NCI-H2227 treated with DMSO at 0.1 percent for 48 hours (cell line): ENCODE results near the gene LRMDA.
"Not testable (repeated sequence)": the region's sequence is repeated elsewhere in the genome, so short reads cannot be mapped to it uniquely, and the experiment has no call there.

Source experiments
- DNase-seq: peaks from one replicate; lab custom pipeline; 2025; lab: John Stamatoyannopoulos, UW

The LRMDA gene

DNA sequence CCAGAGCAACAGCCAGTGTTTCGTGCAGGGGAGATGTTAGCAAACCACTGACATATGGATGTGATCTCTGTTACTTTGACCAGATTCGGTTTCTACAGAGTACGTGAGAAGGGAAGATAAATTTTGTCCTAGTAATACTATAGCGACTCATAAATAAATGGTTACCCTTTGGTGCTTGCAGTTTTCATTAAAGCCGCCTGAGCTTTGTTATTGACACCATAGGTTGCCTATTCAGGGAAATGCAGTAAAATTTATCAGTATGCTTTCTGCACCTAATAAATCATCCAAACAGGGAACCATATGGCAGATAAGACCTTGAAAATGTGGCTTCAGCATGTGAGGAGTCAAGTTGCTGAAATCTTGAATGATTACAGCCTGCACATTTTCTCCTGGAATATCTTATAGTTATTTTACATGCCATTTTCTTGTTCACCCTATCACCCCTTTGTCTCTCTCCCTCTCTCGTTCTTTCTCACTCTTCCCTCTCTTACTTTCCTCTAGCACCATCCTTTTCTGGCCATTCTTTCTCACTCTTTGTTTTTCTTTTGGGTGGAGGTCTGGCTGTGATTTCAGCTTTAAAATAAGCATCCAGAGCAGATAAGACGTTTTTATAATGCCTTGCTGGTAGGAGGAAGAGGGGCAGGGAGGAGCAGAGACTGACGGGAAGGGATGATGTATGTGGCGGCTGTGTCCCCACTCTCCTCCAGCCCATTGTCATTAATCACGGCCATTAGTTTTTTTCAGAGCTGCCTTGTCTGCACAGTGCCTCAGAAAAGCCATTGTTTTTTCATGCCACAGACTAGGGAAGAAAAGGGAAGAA lies 182.5 kb downstream of the LRMDA start:
- DNase-seq, result peak; percentile 6

- DNase-seq, result no peak
Observed at GRCh38 chr10:75616076-75616475, 184.7 kb downstream of the LRMDA start.

- DNase-seq, result no peak
Observed at GRCh38 chr10:75616874-75617478, 185.6 kb downstream of the LRMDA start.

DNA sequence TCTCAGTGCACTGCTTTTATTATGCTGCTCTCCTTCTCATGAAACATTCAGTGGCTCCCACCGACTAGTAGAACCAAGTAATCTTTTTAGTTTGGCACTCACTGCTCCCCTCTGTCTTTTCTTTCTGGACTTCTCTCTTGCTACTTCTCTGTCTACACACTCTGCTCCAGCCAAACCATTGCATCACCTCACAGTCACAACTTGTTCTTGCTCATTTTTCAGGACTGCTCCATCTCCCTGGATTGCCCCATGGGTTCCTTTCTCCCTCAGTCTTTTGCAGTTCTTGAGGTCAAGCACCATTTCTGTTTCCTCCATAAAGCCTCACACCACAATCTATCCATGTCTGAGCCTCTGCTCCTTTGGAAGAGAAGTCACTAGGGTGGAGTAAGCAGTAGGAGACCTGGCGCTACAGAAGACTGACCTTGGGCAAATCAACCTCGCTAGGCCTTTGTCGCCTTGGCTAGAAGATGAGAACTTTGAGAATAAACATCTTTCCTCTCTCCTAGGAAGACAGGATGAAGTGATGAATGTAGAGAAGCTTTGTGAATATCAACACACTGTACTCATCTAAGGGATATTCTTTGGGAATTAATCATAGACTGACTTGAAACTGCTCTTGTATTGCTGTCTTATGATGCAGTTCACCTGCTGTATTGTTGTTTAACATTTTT lies 186.2 kb downstream of the LRMDA start:
- no peak for DNase-seq

GRCh38 chr10:75619635-75620034 lies 188.2 kb downstream of the LRMDA start:
- DNase-seq, result no peak

DNA sequence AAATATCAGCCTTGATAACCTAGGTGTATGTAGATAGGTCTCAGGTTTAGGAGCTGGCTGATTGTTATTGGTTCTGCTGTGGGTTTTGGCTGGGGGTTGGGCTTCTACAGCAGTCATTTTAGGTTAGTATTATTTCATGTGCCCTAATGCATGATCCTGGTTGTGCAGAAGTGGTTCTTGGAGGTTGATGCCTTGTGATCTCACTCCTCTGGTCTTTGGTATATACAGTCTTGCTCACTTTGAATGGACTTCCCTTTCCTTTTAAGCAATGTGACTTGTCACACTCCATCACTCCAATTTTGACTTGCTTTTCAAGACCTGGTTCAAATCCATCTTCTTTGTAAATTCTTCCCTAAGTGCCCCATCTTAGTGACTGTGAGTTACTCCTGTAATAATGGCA lies 188.9 kb downstream of the LRMDA start:
- no peak for DNase-seq

- DNase-seq, result not testable (repeated sequence)
Observed at GRCh38 chr10:75621003-75621402, 189.6 kb downstream of the LRMDA start.

DNA sequence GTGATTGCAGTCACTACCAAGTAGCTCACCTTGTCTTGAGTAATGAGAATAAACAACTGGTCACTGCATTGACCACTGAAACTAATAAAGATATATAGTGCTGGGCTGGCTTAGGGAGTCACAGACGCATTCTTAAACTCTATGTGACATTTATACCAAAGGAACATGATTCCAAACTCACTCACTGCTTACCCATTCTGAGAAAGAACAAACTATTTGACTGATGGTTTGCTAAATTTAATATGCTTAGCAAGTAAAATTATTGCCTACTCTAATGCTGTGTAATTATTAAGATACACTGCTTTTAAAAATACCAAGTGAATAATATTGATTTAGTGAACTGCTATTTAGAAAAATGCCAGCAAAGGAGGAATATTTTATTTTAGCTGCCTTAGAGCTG lies 191.1 kb downstream of the LRMDA start:
- DNase-seq, result no peak

DNA sequence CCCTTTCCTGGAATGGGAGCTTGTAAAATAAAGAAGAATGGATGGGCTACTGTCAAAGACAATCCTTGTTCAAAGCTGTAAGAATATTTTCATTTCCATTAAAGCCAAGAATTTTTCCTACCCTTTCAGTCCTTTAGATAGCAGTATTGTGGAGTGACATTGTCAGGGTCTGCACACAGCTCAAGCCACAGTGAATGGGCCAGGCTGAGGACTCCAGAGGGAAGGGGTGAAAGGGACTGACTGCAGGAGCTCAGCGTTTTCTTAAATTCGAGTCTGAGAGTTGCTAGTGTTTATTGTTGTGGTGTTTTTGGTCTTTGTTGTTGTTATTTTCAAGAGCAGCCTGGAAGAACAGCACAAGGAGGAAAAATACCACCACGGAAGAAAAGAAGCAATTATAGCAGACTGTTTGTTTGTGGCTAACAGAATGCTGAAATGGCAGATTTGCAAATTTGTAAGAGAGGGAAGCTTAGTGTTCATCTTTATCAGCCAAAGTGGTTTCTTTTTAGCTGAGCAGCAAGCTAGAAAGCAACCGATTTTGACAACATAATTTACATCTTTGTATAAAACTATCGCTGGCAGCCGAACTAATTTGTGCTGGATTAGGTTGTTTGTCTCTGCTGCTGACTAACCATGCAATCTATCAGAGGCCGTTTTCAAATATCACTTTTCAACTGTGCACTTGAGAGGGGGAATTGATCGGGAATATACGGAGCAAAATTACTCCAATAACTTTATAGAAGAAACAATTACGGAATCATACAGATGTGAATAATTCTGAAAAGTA lies 192.1 kb downstream of the LRMDA start:
- no peak for DNase-seq

- DNase-seq, result no peak
Observed at GRCh38 chr10:75624638-75625037, 193.2 kb downstream of the LRMDA start.

DNA sequence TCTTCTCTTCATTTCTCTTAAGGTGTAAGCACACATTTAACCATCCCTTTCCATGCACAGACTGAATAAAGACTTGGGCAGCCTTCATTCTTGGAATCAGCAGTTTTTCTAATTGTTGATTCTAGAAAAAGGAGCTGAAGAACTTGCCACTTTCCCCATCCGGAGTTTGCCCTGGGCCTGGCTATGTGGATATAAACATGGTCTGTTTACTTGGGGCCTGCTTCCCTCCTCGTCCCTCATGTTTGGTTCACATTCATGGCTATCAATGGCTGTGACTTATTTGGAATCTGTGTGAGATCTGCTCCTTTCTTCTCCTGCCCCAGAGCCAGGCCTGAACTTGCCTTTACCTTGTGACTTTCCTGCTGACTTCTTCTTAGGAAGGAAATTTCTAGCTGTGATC lies 199.3 kb downstream of the LRMDA start:
- DNase-seq, result no peak

DNA sequence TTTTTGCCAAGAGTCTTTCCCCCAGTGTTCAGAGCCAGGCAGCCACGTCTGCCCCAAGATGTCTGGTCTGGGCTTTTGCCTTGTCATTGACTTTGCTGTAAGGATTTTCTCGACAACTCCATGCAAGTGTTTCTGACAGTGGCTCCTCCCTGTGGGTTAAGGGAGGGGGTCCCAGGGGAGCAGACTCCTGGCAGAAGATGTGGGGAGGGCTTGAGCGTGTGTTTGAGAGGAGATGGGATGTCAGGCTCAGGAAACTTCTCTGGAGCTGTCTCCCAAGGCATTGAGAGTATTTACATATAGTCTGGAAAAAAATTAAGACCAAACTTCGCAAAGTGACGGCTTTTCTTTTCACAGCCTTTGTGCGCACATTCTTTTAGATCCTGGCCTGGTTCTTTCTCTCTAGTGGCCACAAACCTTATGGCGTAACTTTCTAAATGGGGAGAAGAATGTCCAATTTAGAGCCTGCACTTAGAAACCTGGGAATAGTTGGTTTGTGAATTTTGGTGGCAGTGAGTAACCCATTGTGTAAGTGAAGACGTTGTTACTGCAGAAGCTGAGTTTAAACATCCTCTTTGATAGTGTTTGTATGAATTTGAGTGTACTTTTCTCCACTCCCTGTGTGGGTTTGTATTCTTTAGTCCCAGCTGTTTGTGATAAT lies 201.5 kb downstream of the LRMDA start:
- DNase-seq, result no peak

- no peak for DNase-seq
Observed at GRCh38 chr10:75633568-75633967, 202.1 kb downstream of the LRMDA start.

DNA sequence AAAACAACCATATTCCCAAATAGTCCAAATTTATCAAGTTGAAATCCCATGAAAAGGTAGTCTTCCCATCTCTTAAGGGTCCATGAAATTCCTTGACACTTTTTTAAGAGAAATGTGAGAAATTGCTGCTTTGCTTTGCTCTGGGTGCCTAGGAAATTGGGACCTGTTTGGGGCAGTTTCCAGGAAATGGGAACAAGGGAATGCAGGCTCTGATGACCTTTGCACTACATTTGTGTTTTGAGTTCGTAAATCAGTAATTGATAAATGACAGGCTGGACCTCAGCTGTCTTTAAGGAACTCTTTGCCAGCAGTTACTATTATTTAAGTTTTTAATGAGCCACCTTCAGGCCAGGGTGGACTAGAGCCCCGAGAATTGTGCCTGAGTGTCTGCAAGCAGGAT lies 203.5 kb downstream of the LRMDA start:
- no peak for DNase-seq

DNA sequence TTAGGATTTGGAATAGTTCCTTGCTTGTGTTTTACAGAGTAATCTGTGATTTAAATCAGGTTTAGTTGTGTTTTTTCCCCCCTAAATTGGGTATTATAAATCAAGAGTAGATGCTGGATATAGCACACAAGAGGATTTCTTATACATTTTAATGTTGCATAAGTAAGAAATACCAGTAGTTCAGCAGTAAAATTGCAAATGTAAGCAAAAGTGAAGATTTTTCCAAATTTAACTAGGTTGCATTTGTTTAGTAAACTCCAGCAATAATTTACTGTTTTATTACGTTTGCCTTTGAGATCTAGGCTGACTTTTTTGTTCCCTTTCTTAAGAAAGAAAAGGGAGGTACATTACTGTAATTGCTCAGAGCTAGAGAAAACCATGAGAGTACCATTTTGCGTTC lies 207.3 kb downstream of the LRMDA start:
- no peak for DNase-seq

GRCh38 chr10:75639736-75640135 lies 208.3 kb downstream of the LRMDA start:
- no peak for DNase-seq

- no peak for DNase-seq
Observed at GRCh38 chr10:75640381-75640780, 209.0 kb downstream of the LRMDA start.

DNA sequence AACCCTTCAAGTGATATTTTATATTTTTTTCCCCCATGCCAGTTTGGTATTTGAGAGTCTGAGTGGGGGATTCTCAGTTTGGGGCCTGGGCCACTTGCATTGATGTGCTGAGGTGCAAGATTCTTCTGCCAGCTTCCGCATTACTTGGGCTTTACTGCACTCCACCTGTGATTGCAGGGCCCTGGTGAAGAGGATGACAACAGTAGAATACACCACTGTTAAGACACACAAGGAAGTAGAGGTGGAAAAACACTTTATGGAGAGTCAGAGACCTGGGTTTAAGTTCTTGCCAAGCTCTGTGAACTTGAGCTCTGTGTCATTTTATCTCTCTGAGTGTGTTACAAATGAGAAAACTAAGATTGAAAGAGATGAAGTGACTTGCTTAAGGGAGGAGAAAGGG lies 209.4 kb downstream of the LRMDA start:
- no peak for DNase-seq

- no peak for DNase-seq
Observed at GRCh38 chr10:75643405-75643804, 212.0 kb downstream of the LRMDA start.

GRCh38 chr10:75643944-75644692 lies 212.7 kb downstream of the LRMDA start:
- no peak for DNase-seq

DNA sequence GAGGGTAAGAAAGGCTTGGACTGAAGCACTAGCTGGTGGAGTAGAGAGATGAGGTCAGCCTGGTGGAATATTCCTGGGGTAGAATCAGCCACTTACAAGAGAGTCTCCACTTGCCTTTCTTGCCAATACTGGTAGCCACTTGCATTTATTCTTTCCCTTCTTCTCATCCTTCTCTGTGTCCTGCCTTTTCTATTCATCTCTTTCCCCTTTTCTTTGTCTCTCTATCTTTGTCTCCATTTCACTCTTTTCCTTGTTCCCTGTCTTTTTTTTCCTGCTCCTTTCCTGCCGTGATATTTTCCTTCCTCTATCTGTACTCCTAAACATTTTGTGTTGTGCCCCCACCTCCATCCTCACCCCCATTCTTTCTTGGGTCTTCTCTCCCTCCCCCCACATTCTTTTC lies 214.3 kb downstream of the LRMDA start:
- no peak for DNase-seq
